Adipocyte (in vitro differentiated cells): ENCODE measurements around the gene RCCD1.
A peak's percentile ranks its signal among the peaks of the same experiment; 100 is the strongest.

ENCODE experiments used
- DNase-seq: peaks from one replicate; pipeline ENCODE4 v3.0.0-alpha.2; 2015; ENCODE audit warnings: low read depth
- H3K27me3 ChIP-seq: replicated peaks from 2 replicates; pipeline ENCODE4 v1.7.0; 2013; ENCODE audit warnings: mild to moderate bottlenecking, low read length, moderate library complexity; ENCODE audit not compliant: control insufficient read depth, insufficient read depth
- H3K36me3 ChIP-seq: 2 replicates; pipeline ENCODE4 v1.7.0; 2013; ENCODE audit warnings: low read length, mild to moderate bottlenecking, moderate library complexity; ENCODE audit not compliant: control insufficient read depth, insufficient read depth, severe bottlenecking
- H3K4me1 ChIP-seq: 2 replicates; pipeline ENCODE4 v1.7.0; 2013; ENCODE audit warnings: mild to moderate bottlenecking, low read length, moderate library complexity; ENCODE audit not compliant: control insufficient read depth, insufficient read depth
- H3K4me3 ChIP-seq: 2 replicates; pipeline ENCODE4 v1.7.0; 2013; ENCODE audit warnings: mild to moderate bottlenecking, low read length, moderate library complexity
- H3K9ac ChIP-seq: 2 replicates; pipeline ENCODE4 v1.7.0; 2013; ENCODE audit warnings: mild to moderate bottlenecking, low read length, moderate library complexity
- H3K9me3 ChIP-seq: 2 replicates; pipeline ENCODE4 v1.7.0; 2013; ENCODE audit warnings: mild to moderate bottlenecking, low read length, moderate library complexity; ENCODE audit not compliant: control insufficient read depth

Gene RCCD1

GRCh38 chr15:90947577-90948357 is 6.9 kb upstream of the RCCD1 start:
- no peak for DNase-seq
- Histone ChIP-seq H3K27me3 (no peaks in the 10 kb centered on the region), H3K36me3 (peaks cover 91% of the 10 kb centered on the region), H3K9ac (no peak overlapping the region), H3K4me3 (no peak overlapping the region), H3K4me1 (no peaks in the 10 kb centered on the region), H3K9me3 (no peaks in the 10 kb centered on the region)

GRCh38 chr15:90948506-90948905 is 6.2 kb upstream of the RCCD1 start:
- DNase-seq, result no peak
- no peak overlapping the region for H3K9ac ChIP-seq
- H3K36me3 ChIP-seq, result peaks cover 91% of the 10 kb centered on the region

GRCh38 chr15:90949979-90950675 is 4.6 kb upstream of the RCCD1 start:
- no peaks in the 10 kb centered on the region for H3K27me3 ChIP-seq
- H3K36me3 ChIP-seq, result peaks cover 79% of the 10 kb centered on the region

More at GRCh38 chr15:90948506-90948905, 6.2 kb upstream of the RCCD1 start:
- Histone ChIP-seq H3K9me3 (no peaks in the 10 kb centered on the region), H3K27me3 (no peaks in the 10 kb centered on the region), H3K4me1 (no peaks in the 10 kb centered on the region), H3K4me3 (no peak overlapping the region)

GRCh38 chr15:90950676-90951075 is 4.0 kb upstream of the RCCD1 start:
- Histone ChIP-seq H3K27me3 (no peaks in the 10 kb centered on the region), H3K4me1 (no peaks in the 10 kb centered on the region), H3K9me3 (no peaks in the 10 kb centered on the region), H3K9ac (no peak overlapping the region), H3K36me3 (peaks cover 76% of the 10 kb centered on the region), H3K4me3 (no peak overlapping the region)
- no peak for DNase-seq

More at GRCh38 chr15:90949979-90950675, 4.6 kb upstream of the RCCD1 start:
- DNase-seq, result no peak
- no peak overlapping the region for H3K4me3 ChIP-seq
- H3K4me1 ChIP-seq, result no peaks in the 10 kb centered on the region
- no peak overlapping the region for H3K9ac ChIP-seq
- H3K9me3 ChIP-seq, result no peaks in the 10 kb centered on the region

- DNase-seq, result no peak
- Histone ChIP-seq H3K4me1 (peaks cover 16% of the 10 kb centered on the region), H3K4me3 (no peak overlapping the region), H3K9ac (no peak overlapping the region), H3K36me3 (peaks cover 54% of the 10 kb centered on the region), H3K9me3 (no peaks in the 10 kb centered on the region), H3K27me3 (no peaks in the 10 kb centered on the region)
Measured at GRCh38 chr15:90952901-90953677, 1.6 kb upstream of the RCCD1 start.

- H3K4me1 ChIP-seq, result peaks cover 16% of the 10 kb centered on the region
- H3K4me3 ChIP-seq, result peak overlapping the region; percentile 93
- H3K27me3 ChIP-seq, result no peaks in the 10 kb centered on the region
- H3K9me3 ChIP-seq, result no peaks in the 10 kb centered on the region
- peak overlapping the region; percentile 92 for H3K9ac ChIP-seq
- H3K36me3 ChIP-seq, result peaks cover 48% of the 10 kb centered on the region
- no peak for DNase-seq
Measured at GRCh38 chr15:90953947-90954711, 555 bp upstream of the RCCD1 start.

- H3K9me3 ChIP-seq, result no peaks in the 10 kb centered on the region
- H3K4me3 ChIP-seq, result peak overlapping the region; percentile 93
- H3K9ac ChIP-seq, result peak overlapping the region; percentile 92
- H3K4me1 ChIP-seq, result peaks cover 16% of the 10 kb centered on the region
- no peak for DNase-seq
- H3K27me3 ChIP-seq, result no peaks in the 10 kb centered on the region
- peaks cover 32% of the 10 kb centered on the region for H3K36me3 ChIP-seq
Measured at GRCh38 chr15:90955624-90956273, 1.1 kb downstream of the RCCD1 start.

DNA sequence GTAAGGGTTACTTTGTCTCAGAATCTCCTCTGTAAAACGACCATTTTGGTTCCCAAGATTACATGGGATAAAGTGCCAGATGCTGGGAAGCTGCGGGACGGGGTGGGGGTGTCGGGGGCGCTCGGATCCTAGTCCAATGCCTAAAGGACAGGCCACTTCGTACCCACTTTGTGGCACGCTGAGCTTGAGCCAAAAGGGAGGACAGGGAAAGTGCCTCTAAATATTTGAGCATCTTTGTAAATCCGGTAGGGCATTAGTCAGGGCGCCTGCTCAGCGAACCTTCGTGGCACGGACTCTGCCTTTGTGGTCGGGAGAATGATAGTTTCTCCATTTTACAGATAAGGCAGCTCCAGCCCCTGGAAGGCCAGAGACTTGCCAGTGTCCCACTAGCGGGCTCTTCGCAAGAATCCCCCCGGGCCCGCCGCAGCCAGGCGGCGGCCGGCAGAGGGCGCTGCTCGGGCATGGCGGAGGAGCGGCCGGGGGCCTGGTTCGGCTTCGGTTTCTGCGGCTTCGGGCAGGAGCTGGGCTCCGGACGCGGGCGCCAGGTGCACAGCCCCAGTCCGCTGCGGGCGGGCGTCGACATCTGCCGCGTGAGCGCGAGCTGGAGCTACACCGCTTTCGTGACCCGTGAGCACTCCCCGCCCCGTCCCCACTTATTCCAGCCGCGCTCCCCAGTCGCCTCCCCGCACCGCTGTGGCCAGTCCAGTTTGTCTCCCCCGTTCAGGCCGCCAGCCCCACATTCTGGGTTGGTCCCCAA is 1.8 kb downstream of the RCCD1 start:
- H3K27me3 ChIP-seq, result no peaks in the 10 kb centered on the region
- DNase-seq, result peak; percentile 91
- H3K4me3 ChIP-seq, result peak overlapping the region; percentile 80
- H3K36me3 ChIP-seq, result peaks cover 32% of the 10 kb centered on the region
- peaks cover 16% of the 10 kb centered on the region for H3K4me1 ChIP-seq
- no peaks in the 10 kb centered on the region for H3K9me3 ChIP-seq
- H3K9ac ChIP-seq, result peak overlapping the region; percentile 83

- Histone ChIP-seq H3K27me3 (no peaks in the 10 kb centered on the region), H3K36me3 (peaks cover 31% of the 10 kb centered on the region), H3K9ac (peak overlapping the region; percentile 83), H3K9me3 (no peaks in the 10 kb centered on the region), H3K4me3 (peak overlapping the region; percentile 80), H3K4me1 (peaks cover 16% of the 10 kb centered on the region)
- DNase-seq, result peak; percentile 59
Measured at GRCh38 chr15:90957031-90957790, 2.5 kb downstream of the RCCD1 start.
